Neuron (in vitro differentiated cells): ENCODE results near the gene MS4A13.
"Not testable (repeated sequence)": the region's sequence is repeated elsewhere in the genome, so short reads cannot be mapped to it uniquely, and the experiment has no call there.

Source experiments
- H2AFZ ChIP-seq: one replicate; pipeline ENCODE4 v1.6.1; 2013; ENCODE audit warnings: low read depth, mild to moderate bottlenecking, inconsistent platforms, low read length, moderate library complexity
- H3K27me3 ChIP-seq: one replicate; pipeline ENCODE4 v1.6.1; 2013; ENCODE audit warnings: low read length; ENCODE audit not compliant: insufficient read depth
- H3K36me3 ChIP-seq: one replicate; pipeline ENCODE4 v1.6.1; 2013; ENCODE audit warnings: low read length; ENCODE audit not compliant: insufficient read depth
- H3K4me1 ChIP-seq: one replicate; pipeline ENCODE4 v1.6.1; 2013; ENCODE audit warnings: low read length; ENCODE audit not compliant: insufficient read depth
- H3K4me3 ChIP-seq: 2 replicates; pipeline ENCODE4 v1.5.1; 2013; ENCODE audit warnings: mild to moderate bottlenecking, low read length, moderate library complexity
- H3K9me3 ChIP-seq: one replicate; pipeline ENCODE4 v1.6.1; 2013; ENCODE audit warnings: low read length

Gene MS4A13

DNA sequence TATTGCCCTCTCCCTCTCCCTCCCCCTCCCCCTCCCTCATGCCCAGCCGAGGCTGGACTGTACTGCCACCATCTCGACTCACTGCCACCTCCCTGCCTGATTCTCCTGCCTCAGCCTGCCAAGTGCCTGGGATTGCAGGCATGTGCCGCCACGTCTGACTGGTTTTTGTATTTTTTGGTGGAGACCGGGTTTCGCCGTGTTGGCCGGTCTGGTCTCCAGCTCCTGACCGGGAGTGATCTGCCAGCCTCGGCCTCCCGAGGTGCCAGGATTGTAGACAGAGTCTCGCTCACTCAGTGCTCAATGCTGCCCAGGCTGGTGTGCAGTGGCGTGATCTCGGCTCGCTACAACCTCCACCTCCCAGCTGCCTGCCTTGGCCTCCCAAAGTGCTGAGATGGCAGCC is 5.6 kb upstream of the MS4A13 start:
- H3K27me3 ChIP-seq, H2AFZ ChIP-seq, H3K36me3 ChIP-seq: not testable (repeated sequence)

GRCh38 chr11:60510209-60510608 is 5.0 kb upstream of the MS4A13 start:
- not testable (repeated sequence) for H3K9me3 ChIP-seq, H3K4me3 ChIP-seq, H3K27me3 ChIP-seq, H3K36me3 ChIP-seq, H3K4me1 ChIP-seq, H2AFZ ChIP-seq

More for the DNA sequence above, 5.6 kb upstream of the MS4A13 start:
- not testable (repeated sequence) for H3K4me1 ChIP-seq, H3K4me3 ChIP-seq, H3K9me3 ChIP-seq

DNA sequence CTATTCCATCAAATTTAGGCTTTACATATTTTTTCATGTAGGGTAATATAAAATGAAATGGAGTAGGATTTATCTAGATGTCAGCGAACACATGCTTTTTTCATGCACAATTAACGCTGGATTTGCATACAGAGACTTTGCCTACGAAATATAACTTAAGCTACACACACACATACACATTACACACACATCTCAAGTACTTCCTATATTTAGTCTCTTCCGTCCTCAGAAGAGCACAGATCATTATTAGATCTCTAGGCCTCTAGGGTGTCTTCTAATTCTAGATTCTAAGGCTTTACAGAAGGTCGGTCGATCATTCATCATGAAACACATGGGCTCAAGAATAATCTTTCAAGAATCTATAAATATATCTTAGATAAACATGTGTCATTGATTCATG is 3.8 kb upstream of the MS4A13 start:
- H3K27me3 ChIP-seq = peaks cover 2% of the 10 kb centered on the region
- no peaks in the 10 kb centered on the region for H3K36me3 ChIP-seq
- H3K4me3 ChIP-seq = no peak overlapping the region
- no peaks in the 10 kb centered on the region for H3K4me1 ChIP-seq
- H2AFZ ChIP-seq = no peak overlapping the region
- no peaks in the 10 kb centered on the region for H3K9me3 ChIP-seq

DNA sequence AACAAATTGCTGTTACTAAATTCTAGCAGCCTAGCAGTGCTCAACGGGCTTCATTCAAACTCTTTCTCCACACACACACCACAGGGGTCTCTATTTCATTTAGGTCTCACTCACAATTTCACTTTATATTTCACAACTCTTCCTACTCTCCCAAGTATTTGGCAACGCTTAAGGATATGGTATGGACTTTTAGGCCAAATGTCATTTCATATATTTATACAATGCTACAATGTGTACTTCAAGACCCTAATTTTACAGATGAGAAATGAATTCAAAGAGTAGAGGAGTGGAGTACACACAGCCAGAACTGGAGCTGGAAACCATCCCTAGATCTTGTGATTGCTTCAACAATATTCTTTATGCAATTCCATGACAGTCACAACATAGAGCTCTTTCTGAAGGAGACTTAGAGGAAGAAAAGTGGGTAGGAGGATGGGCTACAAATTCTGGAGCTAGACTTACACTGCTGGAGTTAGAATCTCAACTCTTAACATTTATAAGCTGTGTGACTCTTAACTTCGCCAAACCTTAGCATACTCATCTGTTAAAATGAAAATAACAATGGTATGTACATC is 2.5 kb upstream of the MS4A13 start:
- Histone ChIP-seq H3K4me3 (no peak overlapping the region), H3K9me3 (no peaks in the 10 kb centered on the region), H3K36me3 (no peaks in the 10 kb centered on the region), H3K4me1 (no peaks in the 10 kb centered on the region), H2AFZ (no peak overlapping the region), H3K27me3 (peaks cover 3% of the 10 kb centered on the region)

GRCh38 chr11:60513496-60514460 is 1.4 kb upstream of the MS4A13 start:
- H3K9me3 ChIP-seq = no peaks in the 10 kb centered on the region
- H3K4me3 ChIP-seq = no peak overlapping the region
- no peak overlapping the region for H2AFZ ChIP-seq
- H3K36me3 ChIP-seq = no peaks in the 10 kb centered on the region
- no peaks in the 10 kb centered on the region for H3K4me1 ChIP-seq
- peaks cover 3% of the 10 kb centered on the region for H3K27me3 ChIP-seq

DNA sequence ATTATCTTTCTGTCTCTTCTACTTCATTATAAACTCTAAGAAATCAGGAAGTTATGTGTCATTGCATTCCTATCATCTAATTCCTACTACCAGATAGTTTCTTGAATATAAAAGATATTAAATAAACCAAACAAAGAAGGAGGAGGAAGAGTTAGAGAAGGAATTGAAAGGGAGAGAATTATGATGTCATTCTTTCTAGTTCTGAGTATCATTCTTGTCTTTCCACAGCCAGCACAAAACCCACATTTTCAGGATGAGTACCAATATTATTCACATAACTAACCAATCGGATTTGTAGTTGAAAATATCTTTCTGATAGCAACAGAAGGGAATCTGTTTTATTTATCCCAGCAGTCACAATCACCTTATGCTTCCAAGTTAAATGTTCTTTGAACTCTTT is 13.3 kb downstream of the MS4A13 start:
- H3K36me3 ChIP-seq = no peaks in the 10 kb centered on the region
- no peaks in the 10 kb centered on the region for H3K4me1 ChIP-seq
- no peaks in the 10 kb centered on the region for H3K27me3 ChIP-seq
- no peak overlapping the region for H3K4me3 ChIP-seq
- no peaks in the 10 kb centered on the region for H3K9me3 ChIP-seq
- H2AFZ ChIP-seq = no peak overlapping the region

DNA sequence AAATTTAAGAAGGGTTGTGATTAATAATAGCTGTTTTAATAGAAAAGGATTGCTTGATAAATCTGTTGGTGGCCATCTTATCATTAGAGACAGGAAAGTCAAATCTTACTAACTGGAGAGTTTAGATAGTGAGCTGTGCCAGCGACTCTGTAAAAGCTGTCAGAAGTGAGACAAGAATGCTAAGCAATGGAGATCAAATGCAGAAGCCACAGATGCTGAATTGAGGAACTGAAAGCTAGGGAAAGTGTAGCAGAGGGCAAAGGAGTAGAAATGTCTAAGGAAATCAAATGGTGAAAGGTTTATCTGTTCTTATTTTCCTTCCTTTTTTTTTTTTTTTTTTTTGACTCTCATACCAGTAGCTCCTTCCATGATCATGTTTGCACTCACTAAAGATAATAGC is 13.7 kb downstream of the MS4A13 start:
- H2AFZ ChIP-seq = no peak overlapping the region
- no peaks in the 10 kb centered on the region for H3K4me1 ChIP-seq
- H3K27me3 ChIP-seq = no peaks in the 10 kb centered on the region
- no peaks in the 10 kb centered on the region for H3K9me3 ChIP-seq
- no peaks in the 10 kb centered on the region for H3K36me3 ChIP-seq
- no peak overlapping the region for H3K4me3 ChIP-seq

- Histone ChIP-seq H3K9me3 (no peaks in the 10 kb centered on the region), H3K36me3 (no peaks in the 10 kb centered on the region), H3K27me3 (no peaks in the 10 kb centered on the region), H3K4me3 (no peak overlapping the region), H2AFZ (no peak overlapping the region), H3K4me1 (no peaks in the 10 kb centered on the region)
Measured at GRCh38 chr11:60530454-60531100, 15.4 kb downstream of the MS4A13 start.

DNA sequence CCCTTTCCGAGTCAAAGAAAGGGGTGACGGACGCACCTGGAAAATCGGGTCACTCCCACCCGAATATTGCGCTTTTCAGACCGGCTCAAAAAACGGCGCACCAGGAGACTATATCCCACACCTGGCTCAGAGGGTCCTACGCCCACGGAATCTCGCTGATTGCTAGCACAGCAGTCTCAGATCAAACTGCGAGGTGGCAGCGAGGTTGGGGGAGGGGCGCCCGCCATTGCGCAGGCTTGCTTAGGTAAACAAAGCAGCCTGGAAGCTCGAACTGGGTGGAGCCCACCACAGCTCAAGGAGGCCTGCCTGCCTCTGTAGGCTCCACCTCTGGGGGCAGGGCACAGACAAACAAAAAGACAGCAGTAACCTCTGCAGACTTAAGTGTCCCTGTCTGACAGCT is 17.2 kb downstream of the MS4A13 start:
- H3K27me3 ChIP-seq, H3K9me3 ChIP-seq, H3K4me3 ChIP-seq, H2AFZ ChIP-seq, H3K4me1 ChIP-seq, H3K36me3 ChIP-seq: not testable (repeated sequence)

GRCh38 chr11:60538627-60539026 is 23.4 kb downstream of the MS4A13 start:
- H3K4me1 ChIP-seq, H3K4me3 ChIP-seq, H3K27me3 ChIP-seq, H3K36me3 ChIP-seq, H2AFZ ChIP-seq, H3K9me3 ChIP-seq: not testable (repeated sequence)

GRCh38 chr11:60544077-60544476 is 28.9 kb downstream of the MS4A13 start:
- H3K27me3 ChIP-seq = no peaks in the 10 kb centered on the region
- H2AFZ ChIP-seq = no peak overlapping the region
- no peaks in the 10 kb centered on the region for H3K9me3 ChIP-seq
- no peaks in the 10 kb centered on the region for H3K36me3 ChIP-seq
- no peak overlapping the region for H3K4me3 ChIP-seq
- no peaks in the 10 kb centered on the region for H3K4me1 ChIP-seq

DNA sequence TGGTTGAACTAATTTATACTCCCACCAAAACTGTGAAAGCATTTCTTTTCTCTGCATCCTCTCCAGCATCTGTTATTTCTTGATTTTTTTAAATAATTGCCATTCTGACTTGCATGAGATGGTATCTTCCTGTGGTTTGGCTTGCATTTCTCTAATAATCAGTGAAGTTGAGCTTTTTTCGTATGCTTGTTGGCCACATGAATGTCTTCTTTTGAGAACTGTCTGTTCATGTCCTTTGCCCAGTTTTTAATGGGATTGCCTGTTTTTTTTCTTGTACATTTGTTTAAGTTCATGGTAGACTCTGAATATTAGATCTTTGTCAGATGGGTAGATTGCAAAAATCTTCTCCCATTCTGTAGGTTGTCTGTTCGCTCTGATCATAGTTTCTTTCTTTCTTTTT is 46.1 kb downstream of the MS4A13 start:
- no peaks in the 10 kb centered on the region for H3K27me3 ChIP-seq
- no peaks in the 10 kb centered on the region for H3K36me3 ChIP-seq
- H3K9me3 ChIP-seq = no peaks in the 10 kb centered on the region
- H3K4me1 ChIP-seq = no peaks in the 10 kb centered on the region
- H2AFZ ChIP-seq = no peak overlapping the region
- H3K4me3 ChIP-seq = no peak overlapping the region

GRCh38 chr11:60563553-60564235 is 48.5 kb downstream of the MS4A13 start:
- Histone ChIP-seq H3K4me3 (no peak overlapping the region), H3K4me1 (no peaks in the 10 kb centered on the region), H2AFZ (no peak overlapping the region), H3K36me3 (no peaks in the 10 kb centered on the region), H3K9me3 (no peaks in the 10 kb centered on the region), H3K27me3 (no peaks in the 10 kb centered on the region)
